GM18517 (cell line): Measurements from ENCODE around the gene ZNF518B.
"Not testable (repeated sequence)": the region's sequence is repeated elsewhere in the genome, so short reads cannot be mapped to it uniquely, and the experiment has no call there.

Experiments used
- ATAC-seq: cut with Tn5 transposase; IDR thresholded peaks from one replicate; pipeline ENCODE4 v1.9.1; 2021; ENCODE audit warnings: mild to moderate bottlenecking, moderate library complexity; ENCODE audit not compliant: unreplicated experiment

ZNF518B gene

DNA sequence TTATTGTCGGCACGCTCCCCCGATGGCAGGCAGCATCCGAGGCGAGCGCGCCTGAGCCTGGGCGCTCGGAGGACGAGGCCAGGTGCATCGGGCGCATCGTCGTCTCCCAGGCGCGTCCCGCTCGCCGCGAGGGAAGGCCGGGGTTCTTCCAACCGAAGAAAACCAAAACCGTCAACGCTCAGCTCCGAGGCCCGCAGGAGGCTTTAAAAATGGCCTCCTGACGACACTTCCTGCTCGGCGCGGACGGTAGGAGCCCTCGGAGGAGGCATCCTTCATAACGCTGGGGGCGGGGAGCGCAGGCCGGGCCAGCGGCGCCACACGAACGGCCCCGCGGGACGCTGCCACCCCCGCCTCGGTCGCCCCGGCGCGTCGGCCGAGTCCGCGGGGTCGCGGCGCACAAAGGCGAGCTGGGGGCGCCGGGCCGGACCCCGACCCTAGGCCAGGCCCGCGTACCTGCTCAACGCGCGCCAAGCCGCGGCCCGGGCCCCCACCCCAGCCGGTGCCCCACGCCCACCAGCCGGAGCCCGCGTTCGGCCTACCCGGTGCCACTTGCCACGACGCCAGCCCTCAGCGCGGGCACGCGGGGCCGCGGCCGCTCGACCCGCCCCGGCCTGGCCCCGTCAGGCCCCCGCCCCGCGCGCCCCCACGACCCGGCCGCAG lies 501 bp downstream of the ZNF518B start:
- peak; percentile 59 for ATAC-seq

DNA sequence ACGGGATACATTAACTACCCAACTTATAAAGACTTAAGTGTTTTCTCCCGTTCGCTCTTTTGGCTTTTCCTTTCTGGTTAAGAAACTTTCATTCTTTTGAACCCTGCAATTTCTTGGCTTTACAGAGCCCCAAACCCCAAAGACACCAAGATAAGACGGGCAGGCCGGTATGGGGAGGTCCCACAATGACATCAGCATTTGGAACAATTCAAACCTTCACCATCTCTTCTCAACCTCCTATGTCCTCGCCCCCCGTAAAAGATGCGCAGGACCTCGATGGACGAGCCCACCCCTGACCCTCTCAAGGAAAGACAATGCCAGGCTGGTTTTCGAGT lies 999 bp downstream of the ZNF518B start:
- ATAC-seq, result no peak

DNA sequence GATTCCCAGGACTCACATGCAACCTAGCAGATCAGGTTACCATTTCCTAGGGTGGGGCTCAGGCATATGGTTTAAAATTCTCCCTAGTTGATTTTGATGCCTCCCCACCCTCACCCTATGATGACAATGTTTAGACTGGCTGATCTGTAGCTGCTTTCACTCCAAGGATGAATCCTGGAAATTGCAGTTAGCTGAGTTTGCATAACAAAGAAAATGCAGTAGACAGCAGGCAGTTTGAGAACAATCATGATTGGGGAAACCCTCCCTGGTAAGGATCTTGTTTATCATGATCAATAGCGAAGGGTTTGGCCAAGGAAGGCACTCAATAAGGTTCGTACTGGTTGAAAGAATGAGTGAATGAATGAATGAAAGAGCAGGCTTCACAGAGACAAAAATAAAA lies 2.1 kb downstream of the ZNF518B start:
- no peak for ATAC-seq

GRCh38 chr4:10454726-10455125 lies 2.5 kb downstream of the ZNF518B start:
- no peak for ATAC-seq

GRCh38 chr4:10454121-10454520 lies 3.1 kb downstream of the ZNF518B start:
- ATAC-seq, result no peak

DNA sequence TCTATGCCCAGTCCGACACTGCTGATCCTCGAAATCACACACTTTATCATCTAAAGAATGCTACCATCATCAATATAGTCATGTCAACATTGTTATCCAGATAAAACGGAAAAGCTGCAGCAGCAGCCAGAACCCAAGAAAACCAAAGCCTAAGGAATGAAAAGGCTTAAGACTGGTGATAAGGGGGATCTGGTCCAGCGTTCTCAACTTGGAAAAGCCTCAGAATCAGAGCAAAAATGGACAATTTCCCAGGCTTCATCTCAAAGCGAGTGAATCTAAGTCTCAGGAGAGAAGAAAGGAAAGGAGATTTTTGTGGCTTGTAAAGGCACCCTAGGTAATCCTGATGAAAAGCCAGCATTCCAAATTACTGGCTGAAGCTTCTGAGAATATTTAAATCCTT lies 8.2 kb downstream of the ZNF518B start:
- ATAC-seq, result no peak

- ATAC-seq, result no peak
These were observed 14.2 kb downstream of the ZNF518B start for GRCh38 chr4:10442976-10443375.

GRCh38 chr4:10441512-10441911 lies 15.7 kb downstream of the ZNF518B start:
- ATAC-seq, result no peak

DNA sequence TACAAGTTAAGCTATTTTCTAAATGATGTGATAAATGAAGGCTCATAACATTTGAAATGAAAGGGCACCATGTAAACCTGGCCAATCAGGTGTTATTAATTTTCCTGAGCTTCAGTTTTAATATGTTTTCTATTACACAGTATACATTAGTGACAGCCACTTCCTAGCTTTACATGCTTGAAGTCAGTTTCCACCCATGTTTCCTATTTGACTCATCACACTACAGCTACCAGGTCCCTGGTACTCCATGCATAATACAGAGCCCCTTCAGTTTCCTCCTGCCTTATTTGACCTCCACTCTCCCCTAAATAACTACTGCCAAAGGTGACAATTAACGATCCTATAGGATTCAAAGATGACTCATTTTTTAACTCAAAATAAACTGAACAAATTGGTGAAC lies 18.3 kb downstream of the ZNF518B start:
- ATAC-seq, result no peak

GRCh38 chr4:10437735-10438134 lies 19.5 kb downstream of the ZNF518B start:
- no peak for ATAC-seq

DNA sequence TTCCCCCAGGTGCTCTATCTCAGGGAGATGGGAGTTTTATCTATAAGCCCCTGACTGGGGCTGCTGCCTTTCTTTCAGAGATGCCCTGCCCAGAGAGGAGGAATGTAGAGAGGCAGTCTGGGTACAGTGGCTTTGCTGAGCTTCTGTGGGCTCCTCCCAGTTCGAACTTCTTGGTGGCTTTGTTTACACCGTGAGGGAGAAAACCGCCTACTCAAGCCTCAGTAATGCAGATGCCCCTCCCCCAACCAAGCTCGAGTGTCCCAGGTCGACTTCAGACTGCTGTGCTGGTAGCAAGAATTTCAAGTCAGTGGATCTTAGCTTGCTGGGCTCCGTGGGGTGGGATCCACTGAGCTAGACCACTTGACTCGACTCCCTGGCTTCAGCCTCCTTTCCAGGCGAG lies 29.5 kb downstream of the ZNF518B start:
- ATAC-seq, result not testable (repeated sequence)

DNA sequence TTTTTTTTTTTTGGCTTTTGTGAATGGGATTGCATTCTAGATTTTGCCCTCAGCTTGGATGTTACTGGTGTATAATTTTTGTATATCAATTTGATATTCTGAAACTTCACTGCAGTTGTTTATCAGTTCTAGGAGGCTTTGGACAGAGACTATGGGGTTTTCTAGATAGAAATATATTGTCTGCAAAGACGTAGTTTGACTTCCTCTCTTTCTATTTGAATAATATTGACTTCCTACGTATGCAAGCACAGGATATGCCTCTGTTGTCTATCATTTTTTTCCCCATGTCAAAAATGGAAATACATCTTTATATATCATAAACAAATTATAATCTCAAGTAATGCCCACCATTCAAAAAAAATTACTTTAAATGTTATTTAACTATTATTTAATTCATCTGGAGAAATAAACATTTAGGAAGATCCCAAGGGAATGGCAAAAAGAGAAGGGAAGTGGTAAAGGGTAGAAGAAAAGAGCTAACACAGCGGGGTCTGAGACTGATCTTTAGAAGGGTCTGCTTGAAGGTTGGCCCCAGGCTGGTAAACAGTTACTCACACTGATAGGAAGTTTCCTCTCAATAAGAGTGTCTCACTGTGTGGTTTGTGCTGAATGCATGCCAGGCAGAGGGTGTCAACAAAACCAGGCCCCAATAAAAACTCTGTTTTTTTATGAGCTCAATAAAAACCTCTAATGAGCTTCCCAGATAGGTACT lies 35.7 kb downstream of the ZNF518B start:
- no peak for ATAC-seq

DNA sequence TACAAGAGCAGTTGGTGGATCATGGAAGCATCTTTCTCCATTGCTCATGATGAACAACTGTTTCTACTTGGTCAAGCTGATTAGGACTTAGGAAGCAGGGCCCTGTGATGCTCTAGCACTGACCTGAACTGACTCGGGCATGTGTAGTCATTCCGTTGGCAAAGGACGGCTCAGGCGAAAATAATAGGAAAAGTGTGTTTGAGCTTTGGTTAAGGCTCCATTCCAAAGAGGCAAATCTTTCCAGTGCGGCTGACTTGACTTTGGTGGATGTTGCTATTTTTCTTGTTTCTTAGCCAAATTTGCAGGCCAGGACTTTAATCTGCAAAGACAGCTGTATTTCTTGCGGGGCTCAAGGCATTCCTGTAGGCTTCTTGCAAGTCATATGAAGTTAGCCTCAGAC lies 39.5 kb downstream of the ZNF518B start:
- no peak for ATAC-seq

DNA sequence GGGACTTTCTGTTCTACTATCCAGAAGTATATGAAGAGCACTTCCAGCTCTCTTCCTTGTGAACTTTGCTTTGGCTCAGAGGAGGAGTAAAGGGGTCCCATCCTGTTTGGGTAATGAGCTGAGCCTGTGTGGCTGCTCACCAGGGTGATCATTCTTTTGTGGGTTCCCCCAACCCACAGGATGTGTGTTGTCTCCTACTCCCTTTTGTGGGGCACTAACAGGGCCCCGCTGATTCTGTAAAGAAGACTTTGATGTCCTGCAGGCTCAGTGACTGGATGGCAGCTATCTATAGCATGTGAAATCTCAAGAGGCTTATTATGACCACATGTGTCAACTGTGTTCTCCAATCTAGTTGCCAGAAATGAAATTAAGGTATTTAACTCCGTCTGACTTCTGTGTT lies 40.8 kb downstream of the ZNF518B start:
- ATAC-seq, result no peak

- ATAC-seq, result peak; percentile 95
These were observed 44.0 kb downstream of the ZNF518B start for GRCh38 chr4:10413177-10413576.

DNA sequence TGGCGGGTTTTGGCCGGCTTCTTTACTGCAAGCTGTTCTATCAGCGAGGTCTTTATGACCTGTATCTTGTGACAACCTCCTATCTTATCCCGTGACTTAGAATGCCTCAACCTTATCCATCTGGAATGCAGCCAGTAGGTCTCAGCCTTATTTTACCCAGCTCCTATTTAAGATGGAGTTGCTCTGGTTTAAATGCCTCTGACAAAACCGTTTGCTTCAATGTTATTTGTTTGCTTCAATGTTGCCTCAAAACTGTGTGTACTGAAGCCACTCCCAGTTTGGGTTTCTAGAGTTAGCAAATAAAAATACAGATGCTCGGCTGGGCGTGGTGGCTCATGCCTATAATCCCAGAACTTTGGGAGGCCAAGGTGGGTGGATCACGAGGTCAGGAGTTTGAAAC lies 51.6 kb downstream of the ZNF518B start:
- ATAC-seq, result no peak

GRCh38 chr4:10403633-10404445 lies 53.4 kb downstream of the ZNF518B start:
- ATAC-seq, result no peak

- ATAC-seq, result no peak
These were observed 61.1 kb downstream of the ZNF518B start for GRCh38 chr4:10395971-10396580.
